Panc1 (cell line): Measurements from ENCODE around the gene EDEM1.

Experiments used
- CTCF ChIP-seq: fragments of 450-650 bp; IDR thresholded peaks from 2 replicates; pipeline ENCODE4 v1.5.1; 2017; ENCODE audit warnings: mild to moderate bottlenecking
- POLR2AphosphoS5 ChIP-seq: IDR thresholded peaks from 2 replicates; pipeline ENCODE4 v1.6.1; 2012; ENCODE audit warnings: mild to moderate bottlenecking, low read depth, low read length, moderate library complexity
- REST ChIP-seq, 2 experiments: IDR thresholded peaks; 2 replicates each; pipeline ENCODE4 v1.6.1; 2011 to 2012; ENCODE audit warnings: low read depth in 2 of 2, control low read depth in 1 of 2, low read length in 1 of 2, mild to moderate bottlenecking in 1 of 2, moderate library complexity in 1 of 2; ENCODE audit not compliant: insufficient read depth in 1 of 2
- SIN3A ChIP-seq: IDR thresholded peaks from 2 replicates; pipeline ENCODE4 v1.6.1; 2012; ENCODE audit warnings: low read depth, mild to moderate bottlenecking, low read length, moderate library complexity, borderline replicate concordance; ENCODE audit not compliant: insufficient read depth
- TCF7L2 ChIP-seq: IDR thresholded peaks from 2 replicates; pipeline ENCODE4 v1.6.1; 2011; ENCODE audit warnings: mild to moderate bottlenecking, low read depth, low read length, inconsistent platforms

GRCh38 chr3:5140839-5141238 is 46.7 kb upstream of the EDEM1 start:
- TF ChIP-seq CTCF (no peak), POLR2AphosphoS5 (no peak), REST (IDR thresholded peaks at IDR 0.05; ENCODE audit: insufficient read depth in 1 of 2, low read depth in 2 of 2, low read length in 1 of 2) (no peak), TCF7L2 (no peak), SIN3A (no peak)
